WERI-Rb-1 (cell line): ENCODE data around the gene LHFPL6.

Experiments used
- DNase-seq: peaks from one replicate; pipeline ENCODE4 v3.0.0-alpha.2; 2020
- H3K27ac ChIP-seq: fragments of 250-450 bp; sonication (Bioruptor Pico); 2 replicates; pipeline ENCODE4 v1.5.1; 2020; ENCODE audit warnings: mild to moderate bottlenecking, moderate library complexity
- H3K27me3 ChIP-seq: fragments of 250-450 bp; sonication (Bioruptor Pico); 2 replicates; pipeline ENCODE4 v1.5.1; 2021; ENCODE audit warnings: mild to moderate bottlenecking, low read depth, moderate library complexity; ENCODE audit not compliant: insufficient read depth, severe bottlenecking
- H3K36me3 ChIP-seq: fragments of 250-450 bp; sonication (Bioruptor Pico); 2 replicates; pipeline ENCODE4 v1.5.1; 2020; ENCODE audit warnings: mild to moderate bottlenecking, moderate library complexity
- H3K4me3 ChIP-seq: 2 replicates; pipeline ENCODE4 v1.5.1; 2011; ENCODE audit warnings: low read depth, mild to moderate bottlenecking, control low read depth, low read length
- H3K9me3 ChIP-seq: fragments of 250-450 bp; sonication (Bioruptor Pico); 2 replicates; pipeline ENCODE4 v1.5.1; 2021; ENCODE audit warnings: mild to moderate bottlenecking, moderate library complexity; ENCODE audit not compliant: severe bottlenecking
- CTCF ChIP-seq: IDR thresholded peaks from 2 replicates; pipeline ENCODE4 v1.5.1; 2011; ENCODE audit warnings: low read depth, mild to moderate bottlenecking, control low read depth, inconsistent platforms, low read length

The LHFPL6 gene

GRCh38 chr13:39542361-39542760 lies 60.6 kb downstream of the LHFPL6 start:
- Histone ChIP-seq H3K4me3 (no peak overlapping the region), H3K9me3 (no peaks in the 10 kb centered on the region)
- DNase-seq, result no peak

GRCh38 chr13:39540929-39541605 lies 61.9 kb downstream of the LHFPL6 start:
- no peak for TF ChIP-seq CTCF
- no peaks in the 10 kb centered on the region for H3K36me3 ChIP-seq
- H3K27ac ChIP-seq, result no peak overlapping the region
- H3K27me3 ChIP-seq, result no peaks in the 10 kb centered on the region
- DNase-seq, result no peak
- no peaks in the 10 kb centered on the region for H3K9me3 ChIP-seq
- no peak overlapping the region for H3K4me3 ChIP-seq

More at GRCh38 chr13:39542361-39542760, 60.6 kb downstream of the LHFPL6 start:
- H3K27ac ChIP-seq, result no peak overlapping the region
- no peaks in the 10 kb centered on the region for H3K36me3 ChIP-seq
- no peaks in the 10 kb centered on the region for H3K27me3 ChIP-seq
- TF ChIP-seq CTCF, result no peak

GRCh38 chr13:39538816-39539790 lies 63.9 kb downstream of the LHFPL6 start:
- no peaks in the 10 kb centered on the region for H3K36me3 ChIP-seq
- DNase-seq, result no peak
- no peaks in the 10 kb centered on the region for H3K9me3 ChIP-seq
- TF ChIP-seq CTCF, result no peak
- H3K27me3 ChIP-seq, result no peaks in the 10 kb centered on the region
- H3K4me3 ChIP-seq, result no peak overlapping the region
- H3K27ac ChIP-seq, result no peak overlapping the region

GRCh38 chr13:39536906-39537305 lies 66.1 kb downstream of the LHFPL6 start:
- H3K27ac ChIP-seq, result no peak overlapping the region
- no peak overlapping the region for H3K4me3 ChIP-seq
- H3K36me3 ChIP-seq, result no peaks in the 10 kb centered on the region
- no peaks in the 10 kb centered on the region for H3K9me3 ChIP-seq
- no peaks in the 10 kb centered on the region for H3K27me3 ChIP-seq
- no peak for DNase-seq
- no peak for TF ChIP-seq CTCF

- Histone ChIP-seq H3K4me3 (no peak overlapping the region), H3K9me3 (no peaks in the 10 kb centered on the region), H3K27ac (no peak overlapping the region), H3K36me3 (no peaks in the 10 kb centered on the region), H3K27me3 (no peaks in the 10 kb centered on the region)
- DNase-seq, result no peak
- TF ChIP-seq CTCF, result no peak
Observed at GRCh38 chr13:39536274-39536673, 66.7 kb downstream of the LHFPL6 start.
